ENCODE data around the gene CPA2. TPM values are rescaled to one million over a fixed set of nuclear protein-coding genes. Genes with fewer than 3 reads are reported as not detected.

The CPA2 gene
- total RNA-seq, 1 experiment from 2014 or later, result 0.90 TPM

DNA sequence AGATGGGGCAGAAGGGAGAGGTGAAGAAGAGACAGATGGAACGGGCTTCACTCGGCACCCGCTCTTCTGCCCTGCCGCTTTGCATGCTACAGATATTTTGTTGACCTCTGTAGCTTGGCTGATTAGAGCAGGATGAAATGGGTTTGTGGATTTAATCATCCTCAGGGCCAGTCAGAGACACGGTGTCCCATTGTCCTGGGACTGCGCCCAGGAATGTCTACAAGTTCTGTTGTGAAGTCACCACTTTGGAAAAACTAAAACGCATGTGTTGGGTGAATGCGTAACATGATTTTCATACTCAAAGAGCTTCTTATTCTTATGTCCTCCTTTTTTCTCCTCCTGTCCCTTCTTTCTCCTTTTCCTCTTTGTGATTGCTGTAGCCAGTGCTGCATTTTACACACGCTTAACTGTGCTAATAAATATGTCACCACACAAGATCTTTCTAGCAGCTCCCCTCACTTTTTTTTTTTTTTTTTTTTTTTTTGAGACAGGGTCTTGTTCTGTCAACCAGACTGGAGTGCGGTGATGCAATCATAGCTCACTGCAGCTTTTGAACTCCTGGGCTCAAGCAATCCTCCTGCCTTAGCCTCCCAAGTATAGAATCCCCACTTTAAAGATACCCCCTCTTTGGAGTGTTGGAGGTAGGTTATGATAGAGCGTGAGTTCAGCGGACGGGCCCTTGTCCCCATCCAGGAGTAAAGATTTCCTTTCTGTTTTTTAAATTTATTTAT lies 29.7 kb downstream of the CPA2 start:
- DNase-seq (ENCODE audit: low spot score), result no peak
- Mint-ChIP-seq H3K4me1 (no peaks in the 10 kb centered on the region), H3K36me3 (no peaks in the 10 kb centered on the region), H3K9me3 (peaks cover 10% of the 10 kb centered on the region), H3K27me3 (ENCODE audit: low read depth) (no peaks in the 10 kb centered on the region; the same call in 1 of the 2 replicates), H3K4me3 (no peak overlapping the region), H3K27ac (no peak overlapping the region)
- ChIA-PET CTCF (no interaction called here), POLR2A (no interaction called here)
- no peak for ATAC-seq
- TF ChIP-seq, protein P1, sequence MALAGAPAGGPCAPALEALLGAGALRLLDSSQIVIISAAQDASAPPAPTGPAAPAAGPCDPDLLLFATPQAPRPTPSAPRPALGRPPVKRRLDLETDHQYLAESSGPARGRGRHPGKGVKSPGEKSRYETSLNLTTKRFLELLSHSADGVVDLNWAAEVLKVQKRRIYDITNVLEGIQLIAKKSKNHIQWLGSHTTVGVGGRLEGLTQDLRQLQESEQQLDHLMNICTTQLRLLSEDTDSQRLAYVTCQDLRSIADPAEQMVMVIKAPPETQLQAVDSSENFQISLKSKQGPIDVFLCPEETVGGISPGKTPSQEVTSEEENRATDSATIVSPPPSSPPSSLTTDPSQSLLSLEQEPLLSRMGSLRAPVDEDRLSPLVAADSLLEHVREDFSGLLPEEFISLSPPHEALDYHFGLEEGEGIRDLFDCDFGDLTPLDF (CRISPR knock-in tag; IDR thresholded peaks at IDR 0.05), result no peak
- TF ChIP-seq, protein P2, sequence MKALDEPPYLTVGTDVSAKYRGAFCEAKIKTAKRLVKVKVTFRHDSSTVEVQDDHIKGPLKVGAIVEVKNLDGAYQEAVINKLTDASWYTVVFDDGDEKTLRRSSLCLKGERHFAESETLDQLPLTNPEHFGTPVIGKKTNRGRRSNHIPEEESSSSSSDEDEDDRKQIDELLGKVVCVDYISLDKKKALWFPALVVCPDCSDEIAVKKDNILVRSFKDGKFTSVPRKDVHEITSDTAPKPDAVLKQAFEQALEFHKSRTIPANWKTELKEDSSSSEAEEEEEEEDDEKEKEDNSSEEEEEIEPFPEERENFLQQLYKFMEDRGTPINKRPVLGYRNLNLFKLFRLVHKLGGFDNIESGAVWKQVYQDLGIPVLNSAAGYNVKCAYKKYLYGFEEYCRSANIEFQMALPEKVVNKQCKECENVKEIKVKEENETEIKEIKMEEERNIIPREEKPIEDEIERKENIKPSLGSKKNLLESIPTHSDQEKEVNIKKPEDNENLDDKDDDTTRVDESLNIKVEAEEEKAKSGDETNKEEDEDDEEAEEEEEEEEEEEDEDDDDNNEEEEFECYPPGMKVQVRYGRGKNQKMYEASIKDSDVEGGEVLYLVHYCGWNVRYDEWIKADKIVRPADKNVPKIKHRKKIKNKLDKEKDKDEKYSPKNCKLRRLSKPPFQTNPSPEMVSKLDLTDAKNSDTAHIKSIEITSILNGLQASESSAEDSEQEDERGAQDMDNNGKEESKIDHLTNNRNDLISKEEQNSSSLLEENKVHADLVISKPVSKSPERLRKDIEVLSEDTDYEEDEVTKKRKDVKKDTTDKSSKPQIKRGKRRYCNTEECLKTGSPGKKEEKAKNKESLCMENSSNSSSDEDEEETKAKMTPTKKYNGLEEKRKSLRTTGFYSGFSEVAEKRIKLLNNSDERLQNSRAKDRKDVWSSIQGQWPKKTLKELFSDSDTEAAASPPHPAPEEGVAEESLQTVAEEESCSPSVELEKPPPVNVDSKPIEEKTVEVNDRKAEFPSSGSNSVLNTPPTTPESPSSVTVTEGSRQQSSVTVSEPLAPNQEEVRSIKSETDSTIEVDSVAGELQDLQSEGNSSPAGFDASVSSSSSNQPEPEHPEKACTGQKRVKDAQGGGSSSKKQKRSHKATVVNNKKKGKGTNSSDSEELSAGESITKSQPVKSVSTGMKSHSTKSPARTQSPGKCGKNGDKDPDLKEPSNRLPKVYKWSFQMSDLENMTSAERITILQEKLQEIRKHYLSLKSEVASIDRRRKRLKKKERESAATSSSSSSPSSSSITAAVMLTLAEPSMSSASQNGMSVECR (CRISPR knock-in tag; IDR thresholded peaks at IDR 0.05; ENCODE audit: borderline replicate concordance), result no peak
- TF ChIP-seq GTF2I (CRISPR knock-in tag; conservative IDR thresholded peaks at IDR 0.05) (no peak), NR1H2 (CRISPR knock-in tag; IDR thresholded peaks at IDR 0.05) (no peak), NR2C2 (CRISPR knock-in tag; IDR thresholded peaks at IDR 0.05) (no peak), ETV6 (CRISPR knock-in tag; IDR thresholded peaks at IDR 0.05) (no peak), TEAD4 (CRISPR knock-in tag; IDR thresholded peaks at IDR 0.05) (no peak), JUN (CRISPR knock-in tag; IDR thresholded peaks at IDR 0.05) (no peak)
- TF ChIP-seq, protein P3, sequence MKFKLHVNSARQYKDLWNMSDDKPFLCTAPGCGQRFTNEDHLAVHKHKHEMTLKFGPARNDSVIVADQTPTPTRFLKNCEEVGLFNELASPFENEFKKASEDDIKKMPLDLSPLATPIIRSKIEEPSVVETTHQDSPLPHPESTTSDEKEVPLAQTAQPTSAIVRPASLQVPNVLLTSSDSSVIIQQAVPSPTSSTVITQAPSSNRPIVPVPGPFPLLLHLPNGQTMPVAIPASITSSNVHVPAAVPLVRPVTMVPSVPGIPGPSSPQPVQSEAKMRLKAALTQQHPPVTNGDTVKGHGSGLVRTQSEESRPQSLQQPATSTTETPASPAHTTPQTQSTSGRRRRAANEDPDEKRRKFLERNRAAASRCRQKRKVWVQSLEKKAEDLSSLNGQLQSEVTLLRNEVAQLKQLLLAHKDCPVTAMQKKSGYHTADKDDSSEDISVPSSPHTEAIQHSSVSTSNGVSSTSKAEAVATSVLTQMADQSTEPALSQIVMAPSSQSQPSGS (CRISPR knock-in tag; IDR thresholded peaks at IDR 0.05; ENCODE audit: borderline replicate concordance, low read depth), result no peak
- TF ChIP-seq, protein P4, sequence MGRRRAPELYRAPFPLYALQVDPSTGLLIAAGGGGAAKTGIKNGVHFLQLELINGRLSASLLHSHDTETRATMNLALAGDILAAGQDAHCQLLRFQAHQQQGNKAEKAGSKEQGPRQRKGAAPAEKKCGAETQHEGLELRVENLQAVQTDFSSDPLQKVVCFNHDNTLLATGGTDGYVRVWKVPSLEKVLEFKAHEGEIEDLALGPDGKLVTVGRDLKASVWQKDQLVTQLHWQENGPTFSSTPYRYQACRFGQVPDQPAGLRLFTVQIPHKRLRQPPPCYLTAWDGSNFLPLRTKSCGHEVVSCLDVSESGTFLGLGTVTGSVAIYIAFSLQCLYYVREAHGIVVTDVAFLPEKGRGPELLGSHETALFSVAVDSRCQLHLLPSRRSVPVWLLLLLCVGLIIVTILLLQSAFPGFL (CRISPR knock-in tag; IDR thresholded peaks at IDR 0.05; ENCODE audit: borderline replicate concordance), result no peak
- TF ChIP-seq, protein P5, sequence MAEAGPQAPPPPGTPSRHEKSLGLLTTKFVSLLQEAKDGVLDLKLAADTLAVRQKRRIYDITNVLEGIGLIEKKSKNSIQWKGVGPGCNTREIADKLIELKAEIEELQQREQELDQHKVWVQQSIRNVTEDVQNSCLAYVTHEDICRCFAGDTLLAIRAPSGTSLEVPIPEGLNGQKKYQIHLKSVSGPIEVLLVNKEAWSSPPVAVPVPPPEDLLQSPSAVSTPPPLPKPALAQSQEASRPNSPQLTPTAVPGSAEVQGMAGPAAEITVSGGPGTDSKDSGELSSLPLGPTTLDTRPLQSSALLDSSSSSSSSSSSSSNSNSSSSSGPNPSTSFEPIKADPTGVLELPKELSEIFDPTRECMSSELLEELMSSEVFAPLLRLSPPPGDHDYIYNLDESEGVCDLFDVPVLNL (CRISPR knock-in tag; IDR thresholded peaks at IDR 0.05; ENCODE audit: borderline replicate concordance, low read depth), result no peak
- TF ChIP-seq, protein P6, sequence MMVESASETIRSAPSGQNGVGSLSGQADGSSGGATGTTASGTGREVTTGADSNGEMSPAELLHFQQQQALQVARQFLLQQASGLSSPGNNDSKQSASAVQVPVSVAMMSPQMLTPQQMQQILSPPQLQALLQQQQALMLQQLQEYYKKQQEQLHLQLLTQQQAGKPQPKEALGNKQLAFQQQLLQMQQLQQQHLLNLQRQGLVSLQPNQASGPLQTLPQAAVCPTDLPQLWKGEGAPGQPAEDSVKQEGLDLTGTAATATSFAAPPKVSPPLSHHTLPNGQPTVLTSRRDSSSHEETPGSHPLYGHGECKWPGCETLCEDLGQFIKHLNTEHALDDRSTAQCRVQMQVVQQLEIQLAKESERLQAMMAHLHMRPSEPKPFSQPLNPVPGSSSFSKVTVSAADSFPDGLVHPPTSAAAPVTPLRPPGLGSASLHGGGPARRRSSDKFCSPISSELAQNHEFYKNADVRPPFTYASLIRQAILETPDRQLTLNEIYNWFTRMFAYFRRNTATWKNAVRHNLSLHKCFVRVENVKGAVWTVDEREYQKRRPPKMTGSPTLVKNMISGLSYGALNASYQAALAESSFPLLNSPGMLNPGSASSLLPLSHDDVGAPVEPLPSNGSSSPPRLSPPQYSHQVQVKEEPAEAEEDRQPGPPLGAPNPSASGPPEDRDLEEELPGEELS (CRISPR knock-in tag; IDR thresholded peaks at IDR 0.05), result no peak
- TF ChIP-seq, protein P7, sequence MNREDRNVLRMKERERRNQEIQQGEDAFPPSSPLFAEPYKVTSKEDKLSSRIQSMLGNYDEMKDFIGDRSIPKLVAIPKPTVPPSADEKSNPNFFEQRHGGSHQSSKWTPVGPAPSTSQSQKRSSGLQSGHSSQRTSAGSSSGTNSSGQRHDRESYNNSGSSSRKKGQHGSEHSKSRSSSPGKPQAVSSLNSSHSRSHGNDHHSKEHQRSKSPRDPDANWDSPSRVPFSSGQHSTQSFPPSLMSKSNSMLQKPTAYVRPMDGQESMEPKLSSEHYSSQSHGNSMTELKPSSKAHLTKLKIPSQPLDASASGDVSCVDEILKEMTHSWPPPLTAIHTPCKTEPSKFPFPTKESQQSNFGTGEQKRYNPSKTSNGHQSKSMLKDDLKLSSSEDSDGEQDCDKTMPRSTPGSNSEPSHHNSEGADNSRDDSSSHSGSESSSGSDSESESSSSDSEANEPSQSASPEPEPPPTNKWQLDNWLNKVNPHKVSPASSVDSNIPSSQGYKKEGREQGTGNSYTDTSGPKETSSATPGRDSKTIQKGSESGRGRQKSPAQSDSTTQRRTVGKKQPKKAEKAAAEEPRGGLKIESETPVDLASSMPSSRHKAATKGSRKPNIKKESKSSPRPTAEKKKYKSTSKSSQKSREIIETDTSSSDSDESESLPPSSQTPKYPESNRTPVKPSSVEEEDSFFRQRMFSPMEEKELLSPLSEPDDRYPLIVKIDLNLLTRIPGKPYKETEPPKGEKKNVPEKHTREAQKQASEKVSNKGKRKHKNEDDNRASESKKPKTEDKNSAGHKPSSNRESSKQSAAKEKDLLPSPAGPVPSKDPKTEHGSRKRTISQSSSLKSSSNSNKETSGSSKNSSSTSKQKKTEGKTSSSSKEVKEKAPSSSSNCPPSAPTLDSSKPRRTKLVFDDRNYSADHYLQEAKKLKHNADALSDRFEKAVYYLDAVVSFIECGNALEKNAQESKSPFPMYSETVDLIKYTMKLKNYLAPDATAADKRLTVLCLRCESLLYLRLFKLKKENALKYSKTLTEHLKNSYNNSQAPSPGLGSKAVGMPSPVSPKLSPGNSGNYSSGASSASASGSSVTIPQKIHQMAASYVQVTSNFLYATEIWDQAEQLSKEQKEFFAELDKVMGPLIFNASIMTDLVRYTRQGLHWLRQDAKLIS (CRISPR knock-in tag; IDR thresholded peaks at IDR 0.05; ENCODE audit: borderline replicate concordance), result no peak
- TF ChIP-seq, protein P8, sequence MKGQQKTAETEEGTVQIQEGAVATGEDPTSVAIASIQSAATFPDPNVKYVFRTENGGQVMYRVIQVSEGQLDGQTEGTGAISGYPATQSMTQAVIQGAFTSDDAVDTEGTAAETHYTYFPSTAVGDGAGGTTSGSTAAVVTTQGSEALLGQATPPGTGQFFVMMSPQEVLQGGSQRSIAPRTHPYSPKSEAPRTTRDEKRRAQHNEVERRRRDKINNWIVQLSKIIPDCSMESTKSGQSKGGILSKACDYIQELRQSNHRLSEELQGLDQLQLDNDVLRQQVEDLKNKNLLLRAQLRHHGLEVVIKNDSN (CRISPR knock-in tag; IDR thresholded peaks at IDR 0.05), result no peak
- TF ChIP-seq, protein P9, sequence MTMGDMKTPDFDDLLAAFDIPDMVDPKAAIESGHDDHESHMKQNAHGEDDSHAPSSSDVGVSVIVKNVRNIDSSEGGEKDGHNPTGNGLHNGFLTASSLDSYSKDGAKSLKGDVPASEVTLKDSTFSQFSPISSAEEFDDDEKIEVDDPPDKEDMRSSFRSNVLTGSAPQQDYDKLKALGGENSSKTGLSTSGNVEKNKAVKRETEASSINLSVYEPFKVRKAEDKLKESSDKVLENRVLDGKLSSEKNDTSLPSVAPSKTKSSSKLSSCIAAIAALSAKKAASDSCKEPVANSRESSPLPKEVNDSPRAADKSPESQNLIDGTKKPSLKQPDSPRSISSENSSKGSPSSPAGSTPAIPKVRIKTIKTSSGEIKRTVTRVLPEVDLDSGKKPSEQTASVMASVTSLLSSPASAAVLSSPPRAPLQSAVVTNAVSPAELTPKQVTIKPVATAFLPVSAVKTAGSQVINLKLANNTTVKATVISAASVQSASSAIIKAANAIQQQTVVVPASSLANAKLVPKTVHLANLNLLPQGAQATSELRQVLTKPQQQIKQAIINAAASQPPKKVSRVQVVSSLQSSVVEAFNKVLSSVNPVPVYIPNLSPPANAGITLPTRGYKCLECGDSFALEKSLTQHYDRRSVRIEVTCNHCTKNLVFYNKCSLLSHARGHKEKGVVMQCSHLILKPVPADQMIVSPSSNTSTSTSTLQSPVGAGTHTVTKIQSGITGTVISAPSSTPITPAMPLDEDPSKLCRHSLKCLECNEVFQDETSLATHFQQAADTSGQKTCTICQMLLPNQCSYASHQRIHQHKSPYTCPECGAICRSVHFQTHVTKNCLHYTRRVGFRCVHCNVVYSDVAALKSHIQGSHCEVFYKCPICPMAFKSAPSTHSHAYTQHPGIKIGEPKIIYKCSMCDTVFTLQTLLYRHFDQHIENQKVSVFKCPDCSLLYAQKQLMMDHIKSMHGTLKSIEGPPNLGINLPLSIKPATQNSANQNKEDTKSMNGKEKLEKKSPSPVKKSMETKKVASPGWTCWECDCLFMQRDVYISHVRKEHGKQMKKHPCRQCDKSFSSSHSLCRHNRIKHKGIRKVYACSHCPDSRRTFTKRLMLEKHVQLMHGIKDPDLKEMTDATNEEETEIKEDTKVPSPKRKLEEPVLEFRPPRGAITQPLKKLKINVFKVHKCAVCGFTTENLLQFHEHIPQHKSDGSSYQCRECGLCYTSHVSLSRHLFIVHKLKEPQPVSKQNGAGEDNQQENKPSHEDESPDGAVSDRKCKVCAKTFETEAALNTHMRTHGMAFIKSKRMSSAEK (CRISPR knock-in tag; IDR thresholded peaks at IDR 0.05; ENCODE audit: borderline replicate concordance), result no peak
